HepG2 (cell line): ENCODE results near the gene SPHK2. TPM values are rescaled to one million over a fixed set of nuclear protein-coding genes. Genes with fewer than 3 reads are reported as not detected.

Experiments used
- BORCS8-MEF2B ChIP-seq: sonication (generic); formaldehyde crosslinking; IDR thresholded peaks from 2 replicates; pipeline ENCODE4 v1.8.0; 2022; ENCODE audit warnings: mild to moderate bottlenecking, missing genetic modification reagents
- BRCA1 ChIP-seq: sonication (generic); formaldehyde crosslinking; IDR thresholded peaks from 2 replicates; pipeline ENCODE4 v1.4.0; 2020; ENCODE audit warnings: missing genetic modification reagents
- CBFB ChIP-seq: sonication (generic); formaldehyde crosslinking; IDR thresholded peaks from 2 replicates; pipeline ENCODE4 v1.4.0; 2020; ENCODE audit warnings: missing genetic modification reagents
- DMTF1 ChIP-seq: sonication (generic); formaldehyde crosslinking; IDR thresholded peaks from 2 replicates; pipeline ENCODE4 v1.4.0; 2020; ENCODE audit warnings: mild to moderate bottlenecking, missing genetic modification reagents
- E2F1 ChIP-seq: sonication (generic); formaldehyde crosslinking; IDR thresholded peaks from 2 replicates; pipeline ENCODE4 v1.5.0; 2020; ENCODE audit warnings: missing genetic modification reagents
- JUN ChIP-seq: sonication (generic); formaldehyde crosslinking; IDR thresholded peaks from 2 replicates; pipeline ENCODE4 v1.4.0; 2020; ENCODE audit warnings: mild to moderate bottlenecking, missing genetic modification reagents
- MATR3 ChIP-seq: sonication (generic); formaldehyde crosslinking; IDR thresholded peaks from 2 replicates; pipeline ENCODE4 v1.4.0; 2020; ENCODE audit warnings: missing genetic modification reagents
- MIER2 ChIP-seq: IDR thresholded peaks from 2 replicates; pipeline ENCODE4 v1.6.1; 2016; ENCODE audit warnings: missing biosample characterization, missing genetic modification reagents
- NFYB ChIP-seq: sonication (generic); formaldehyde crosslinking; IDR thresholded peaks from 2 replicates; pipeline ENCODE4 v1.4.0; 2020; ENCODE audit warnings: missing genetic modification reagents
- PRMT3 ChIP-seq: sonication (generic); formaldehyde crosslinking; IDR thresholded peaks from 2 replicates; pipeline ENCODE4 v1.8.1; 2022; ENCODE audit warnings: low read depth, mild to moderate bottlenecking, moderate library complexity, missing genetic modification reagents, borderline replicate concordance
- RARG ChIP-seq: sonication (generic); formaldehyde crosslinking; IDR thresholded peaks from 2 replicates; pipeline ENCODE4 v1.4.0; 2020; ENCODE audit warnings: low read depth, mild to moderate bottlenecking, missing genetic modification reagents
- TCF12 ChIP-seq, 2 experiments: fragments of 450-650 bp in 1 of 2; sonication (generic) in 1 of 2; formaldehyde crosslinking in 1 of 2; IDR thresholded peaks; 2 replicates each; pipeline versions ENCODE4 v1.6.1 to v1.8.0; 2017 to 2022; ENCODE audit warnings: antibody characterized with exemption in 1 of 2, mild to moderate bottlenecking in 1 of 2, missing genetic modification reagents in 1 of 2, moderate library complexity in 1 of 2
- UBTF ChIP-seq: sonication (generic); formaldehyde crosslinking; IDR thresholded peaks from 2 replicates; pipeline ENCODE4 v1.4.0; 2020; ENCODE audit warnings: mild to moderate bottlenecking, missing genetic modification reagents
- ZBTB43 ChIP-seq: sonication (generic); formaldehyde crosslinking; conservative IDR thresholded peaks from 2 replicates; pipeline ENCODE4 v1.4.0; 2020; ENCODE audit warnings: missing genetic modification reagents
- ZNF263 ChIP-seq: sonication (generic); formaldehyde crosslinking; IDR thresholded peaks from 2 replicates; pipeline ENCODE4 v1.4.0; 2020; ENCODE audit warnings: missing genetic modification reagents
- ZNF510 ChIP-seq: sonication (generic); formaldehyde crosslinking; IDR thresholded peaks from 2 replicates; pipeline ENCODE4 v1.4.0; 2020; ENCODE audit warnings: low read depth, mild to moderate bottlenecking, missing genetic modification reagents
- ZNF746 ChIP-seq: sonication (generic); formaldehyde crosslinking; IDR thresholded peaks from 2 replicates; pipeline ENCODE4 v1.8.0; 2022; ENCODE audit warnings: mild to moderate bottlenecking, missing genetic modification reagents
- ZNF761 ChIP-seq: sonication (generic); formaldehyde crosslinking; conservative IDR thresholded peaks from 2 replicates; pipeline ENCODE4 v1.4.0; 2020; ENCODE audit warnings: mild to moderate bottlenecking, missing genetic modification reagents
- polyA plus RNA-seq, 8 experiments: library from polyadenylated mRNA; depleted of rRNA in 3 of 8; stranded (reverse) in 7 of 8; unstranded in 1 of 8; fragments of >200 nt; fragmentation: Illumina TruSeq in 4 of 8; extraction: Trizol in 4 of 8; gene quantifications; 2 replicates each; pipeline versions ENCODE4 v1.2.1 to v1.2.3, GENCODE V29; 2011 to 2016; ENCODE audit warnings: low read depth in 4 of 8, missing spikeins in 1 of 8, mixed read lengths in 1 of 8; ENCODE audit not compliant: insufficient read depth in 1 of 8
- total RNA-seq, 5 experiments: library from RNA; depleted of rRNA; stranded (reverse); fragments of >200 nt; fragmentation: Illumina TruSeq; extraction: Trizol; gene quantifications; 2 replicates each; pipeline ENCODE4 v1.2.3, GENCODE V29; 2016; ENCODE audit warnings: low read depth in 1 of 5

The SPHK2 gene
- total and polyA plus RNA-seq, 2 of the 13 experiments (the other 11 are each of a cell fraction or from before 2014, with no cell fraction given): 2.9 to 14.4 TPM

GRCh38 chr19:48624067-48624594 is 4.8 kb downstream of the SPHK2 start (continued):
- TF ChIP-seq ZNF761: no peak
- TF ChIP-seq ZBTB43: no peak
- TF ChIP-seq MATR3: no peak
- TF ChIP-seq ZNF510 (CRISPR knock-in tag): no peak
- TF ChIP-seq MIER2 (CRISPR knock-in tag): no peak
- TF ChIP-seq UBTF (CRISPR knock-in tag): no peak
- TF ChIP-seq BORCS8-MEF2B (CRISPR knock-in tag): no peak
- TF ChIP-seq BRCA1 (CRISPR knock-in tag): no peak
- TF ChIP-seq E2F1: no peak
- TF ChIP-seq DMTF1 (CRISPR knock-in tag): no peak
- TF ChIP-seq TCF12 (IDR thresholded peaks at IDR 0.05): no peak
- no peak for TF ChIP-seq TCF12 (CRISPR knock-in tag; IDR thresholded peaks at IDR 0.05)
- TF ChIP-seq ZNF263 (CRISPR knock-in tag): 0 out of 2 replicates have a peak, but pooled peaks have one; percentile 31
- no peak for TF ChIP-seq PRMT3 (CRISPR knock-in tag)
- no peak for TF ChIP-seq JUN
- no peak for TF ChIP-seq CBFB (CRISPR knock-in tag)
- TF ChIP-seq ZNF746: no peak
- peak; percentile 84 for TF ChIP-seq NFYB (CRISPR knock-in tag)
- no peak for TF ChIP-seq RARG (CRISPR knock-in tag)
- TF ChIP-seq, all 625 proteins: peak for 65
